ENCODE data around the gene PADI4.

DNA sequence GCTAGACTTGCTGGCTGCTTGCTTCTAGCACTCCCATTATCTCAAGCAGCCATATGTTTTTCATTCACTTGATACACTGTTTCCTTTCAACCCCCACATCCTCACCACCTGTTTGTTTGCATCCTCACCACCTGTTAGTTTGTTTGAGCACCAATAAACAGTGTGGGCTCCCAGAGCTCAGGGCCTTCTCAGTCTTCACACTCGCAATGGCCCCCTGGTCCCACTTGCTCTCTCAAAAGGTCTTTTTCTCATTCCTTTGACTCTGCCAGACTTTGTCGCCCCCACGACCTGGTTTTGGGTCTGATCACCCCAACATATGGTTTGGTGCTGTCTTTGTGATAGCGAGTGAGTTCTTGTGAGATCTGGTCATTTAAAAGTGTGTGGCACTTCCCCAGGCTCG, 6.2 kb upstream of the PADI4 start:
- TF ChIP-seq CTCF (conservative IDR thresholded peaks at IDR 0.05 in 1 of 2, IDR thresholded peaks at IDR 0.05 in 1 of 2; ENCODE audit: extremely low read depth in 1 of 2, insufficient read depth in 1 of 2, low read depth in 1 of 2, low read length in 2 of 2) (no peak), EZH2 (IDR thresholded peaks at IDR 0.05; ENCODE audit: borderline replicate concordance, low read length) (no peak)

Data from mammary epithelial cell (primary cell).